ENCODE data around the gene DBNL.

The DBNL gene

GRCh38 chr7:44078521-44078920 is 34.0 kb downstream of the DBNL start:
- DNase-seq (ENCODE audit: low read depth in 2 of 2) = no peak

GRCh38 chr7:44079331-44080021 is 35.0 kb downstream of the DBNL start:
- DNase-seq (ENCODE audit: low read depth in 2 of 2) = no peak

GRCh38 chr7:44080118-44080517 is 35.6 kb downstream of the DBNL start:
- no peak for DNase-seq (ENCODE audit: low read depth in 2 of 2)

GRCh38 chr7:44080686-44081265 is 36.3 kb downstream of the DBNL start:
- DNase-seq (ENCODE audit: low read depth in 2 of 2) = no peak

GRCh38 chr7:44081266-44081748 is 36.8 kb downstream of the DBNL start:
- no peak for DNase-seq (ENCODE audit: low read depth in 2 of 2)

GRCh38 chr7:44082541-44083207 is 38.2 kb downstream of the DBNL start:
- DNase-seq (ENCODE audit: low read depth in 2 of 2) = peak; percentile 97 to 98

- DNase-seq (ENCODE audit: low read depth in 2 of 2) = no peak
Measured at GRCh38 chr7:44083796-44084195, 39.3 kb downstream of the DBNL start.

GRCh38 chr7:44084701-44085100 is 40.2 kb downstream of the DBNL start:
- DNase-seq (ENCODE audit: low read depth in 2 of 2) = no peak

- DNase-seq (ENCODE audit: low read depth in 2 of 2) = no peak
Measured at GRCh38 chr7:44085546-44085945, 41.0 kb downstream of the DBNL start.

GRCh38 chr7:44086627-44087026 is 42.1 kb downstream of the DBNL start:
- DNase-seq (ENCODE audit: low read depth in 2 of 2) = no peak

GRCh38 chr7:44087911-44088838 is 43.7 kb downstream of the DBNL start:
- no peak for DNase-seq (ENCODE audit: low read depth in 2 of 2)

GRCh38 chr7:44093102-44093641 is 48.7 kb downstream of the DBNL start:
- no peak for DNase-seq (ENCODE audit: low read depth in 2 of 2)

- no peak for DNase-seq (ENCODE audit: low read depth in 2 of 2)
Measured at GRCh38 chr7:44094365-44094764, 49.9 kb downstream of the DBNL start.

GRCh38 chr7:44094883-44095592 is 50.5 kb downstream of the DBNL start:
- DNase-seq (ENCODE audit: low read depth in 2 of 2) = no peak

GRCh38 chr7:44095781-44096180 is 51.3 kb downstream of the DBNL start:
- no peak for DNase-seq (ENCODE audit: low read depth in 2 of 2)

- no peak for DNase-seq (ENCODE audit: low read depth in 2 of 2)
Measured at GRCh38 chr7:44096326-44096881, 51.9 kb downstream of the DBNL start.

- no peak for DNase-seq (ENCODE audit: low read depth in 2 of 2)
Measured at GRCh38 chr7:44097064-44097932, 52.8 kb downstream of the DBNL start.

- no peak for DNase-seq (ENCODE audit: low read depth in 2 of 2)
Measured at GRCh38 chr7:44098092-44099068, 53.9 kb downstream of the DBNL start.

Data from stimulated activated CD4-positive, alpha-beta T cell treated with anti-CD3 and anti-CD28 coated beads, Interleukin-15, amount 100 ng/mL, for 48 hours (primary cell).